GM23248 (cell line): Measurements from ENCODE around the gene MOB1A. TPM values are rescaled to one million over a fixed set of nuclear protein-coding genes. Genes with fewer than 3 reads are reported as not detected.

Experiments used
- DNase-seq: peaks from one replicate; pipeline ENCODE4 v3.0.0-alpha.2; 2015
- H2AFZ ChIP-seq: fragments of 200-600 bp; sonication (generic); 2 replicates; pipeline ENCODE4 v1.6.1; 2016; ENCODE audit warnings: antibody characterized with exemption
- H3F3A ChIP-seq: fragments of 200-600 bp; sonication (generic); 2 replicates; pipeline ENCODE4 v1.6.1; 2016; ENCODE audit warnings: mild to moderate bottlenecking, antibody characterized with exemption, mixed run types; ENCODE audit not compliant: insufficient read depth
- H3K27ac ChIP-seq: fragments of 200-600 bp; sonication (generic); 2 replicates; pipeline ENCODE4 v1.5.1; 2016; ENCODE audit warnings: mild to moderate bottlenecking
- H3K27me3 ChIP-seq: fragments of 200-600 bp; sonication (generic); replicated peaks from 2 replicates; pipeline ENCODE4 v1.6.1; 2016; ENCODE audit warnings: mild to moderate bottlenecking; ENCODE audit not compliant: insufficient read depth
- H3K36me3 ChIP-seq: fragments of 200-600 bp; sonication (generic); 2 replicates; pipeline ENCODE4 v1.6.1; 2016; ENCODE audit warnings: low read depth, mild to moderate bottlenecking
- H3K4me1 ChIP-seq: fragments of 200-600 bp; sonication (generic); 2 replicates; pipeline ENCODE4 v1.6.1; 2016; ENCODE audit warnings: mild to moderate bottlenecking; ENCODE audit not compliant: insufficient read depth
- H3K4me2 ChIP-seq: fragments of 200-600 bp; sonication (generic); one replicate; pipeline ENCODE4 v1.6.1; 2016; ENCODE audit warnings: mild to moderate bottlenecking; ENCODE audit not compliant: unreplicated experiment
- H3K4me3 ChIP-seq: fragments of 200-600 bp; sonication (generic); 2 replicates; pipeline ENCODE4 v1.5.1; 2016; ENCODE audit warnings: mild to moderate bottlenecking
- H3K79me2 ChIP-seq: fragments of 200-600 bp; sonication (generic); 2 replicates; pipeline ENCODE4 v1.6.1; 2016; ENCODE audit warnings: mild to moderate bottlenecking; ENCODE audit not compliant: insufficient read depth
- H3K9ac ChIP-seq: fragments of 200-600 bp; sonication (generic); 2 replicates; pipeline ENCODE4 v1.6.1; 2016; ENCODE audit warnings: mild to moderate bottlenecking
- H3K9me2 ChIP-seq: fragments of 200-600 bp; sonication (generic); 2 replicates; pipeline ENCODE4 v1.6.1; 2016; ENCODE audit warnings: mixed run types, mild to moderate bottlenecking, moderate library complexity; ENCODE audit not compliant: insufficient read depth
- H3K9me3 ChIP-seq: fragments of 200-600 bp; sonication (generic); one replicate; pipeline ENCODE4 v1.6.1; 2017; ENCODE audit warnings: low read depth
- H4K20me1 ChIP-seq: fragments of 200-600 bp; sonication (generic); 2 replicates; pipeline ENCODE4 v1.6.0; 2016; ENCODE audit not compliant: insufficient read depth
- EZH2 ChIP-seq: fragments of 200-600 bp; sonication (generic); IDR thresholded peaks from 2 replicates; pipeline ENCODE4 v1.6.1; 2018; ENCODE audit warnings: antibody characterized with exemption, mild to moderate bottlenecking; ENCODE audit not compliant: insufficient read depth, poor library complexity, severe bottlenecking
- EZH2phosphoT487 ChIP-seq: fragments of 200-600 bp; sonication (generic); IDR thresholded peaks from 2 replicates; pipeline ENCODE4 v1.6.1; 2018; ENCODE audit warnings: antibody characterized with exemption, moderate library complexity, mild to moderate bottlenecking, low read depth; ENCODE audit not compliant: insufficient read depth
- WGBS, 2 experiments: methylation state at CpG; one replicate each; pipeline ENCODE4 v1.1.6; 2015 to 2017; ENCODE audit warnings: low lambda C conversion rate in 2 of 2, low coverage in 1 of 2; ENCODE audit errors: missing lambda C conversion rate in 2 of 2; 5-methylcytosine and 5-hydroxymethylcytosine counted together
- in situ Hi-C: fragments of 300-500 bp; cut with MboI; formaldehyde crosslinking; loops from 2 replicates; pipeline ENCODE4 v1.15.0; 2020
- polyA plus RNA-seq: library from polyadenylated mRNA; unstranded; fragments of >200 nt; fragmentation: Nextera tagmentation; extraction: Ambion mirVana; gene quantifications from 2 replicates; pipeline ENCODE4 v1.2.1, GENCODE V29; 2016
- total RNA-seq: library from RNA; depleted of rRNA; stranded (reverse); fragments of >200 nt; shearing (Covaris generic); gene quantifications from 2 replicates; pipeline ENCODE4 v1.2.3, GENCODE V29; 2014

Gene MOB1A
- total and polyA plus RNA-seq, 2 experiments from 2014 or later, result 92.2 to 120 TPM

- in situ Hi-C loops, result no loop called here
- Histone ChIP-seq H3K36me3 (peaks cover 14% of the 10 kb centered on the region; the same call in 1 of the 2 replicates), H3K9me2 (no peaks in the 10 kb centered on the region), H3K27me3 (no peaks in the 10 kb centered on the region), H3K4me3 (peak within 1 kb of the TSS; percentile 98), H3K79me2 (peaks cover 45% of the 10 kb centered on the region), H3K9me3 (no peaks in the 10 kb centered on the region), H3K4me1 (peaks cover 31% of the 10 kb centered on the region), H3F3A (peaks cover 37% of the 10 kb centered on the region), H2AFZ (peak within 1 kb of the TSS; percentile 72), H3K4me2 (peak within 1 kb of the TSS; percentile 88), H3K27ac (peak within 1 kb of the TSS; percentile 98), H3K9ac (peak within 1 kb of the TSS; percentile 99), H4K20me1 (peaks cover 21% of the 10 kb centered on the region; the same call in 1 of the 2 replicates)
- TF ChIP-seq EZH2phosphoT487 (no peak), EZH2 (no peak)
- WGBS, 2 experiments, result 1% methylated on average over 72 to 78 of the region's 96 CpGs
- peak; percentile 97 for DNase-seq
Measured at GRCh38 chr2:74198461-74199274, 20.0 kb upstream of the MOB1A start, which contains the start of gene MTHFD2. TSS of gene MTHFD2 (plus strand) at chr2:74198615. CDS start at chr2:74198642, 27 bp downstream.

GRCh38 chr2:74198023-74198460 is 19.4 kb upstream of the MOB1A start:
- Histone ChIP-seq H3K27ac (peak overlapping the region; percentile 98), H3K36me3 (peaks cover 13% of the 10 kb centered on the region; the same call in 1 of the 2 replicates), H3F3A (peaks cover 37% of the 10 kb centered on the region), H3K4me2 (peak overlapping the region; percentile 88), H3K9ac (peak overlapping the region; percentile 99), H4K20me1 (peaks cover 21% of the 10 kb centered on the region; the same call in 1 of the 2 replicates), H3K79me2 (peaks cover 39% of the 10 kb centered on the region), H3K4me3 (peak overlapping the region; percentile 98), H3K9me3 (no peaks in the 10 kb centered on the region), H3K4me1 (peaks cover 31% of the 10 kb centered on the region), H3K9me2 (no peaks in the 10 kb centered on the region), H3K27me3 (no peaks in the 10 kb centered on the region), H2AFZ (peak overlapping the region; percentile 72)
- in situ Hi-C loops, result no loop called here
- no peak for TF ChIP-seq EZH2
- no peak for DNase-seq
- 51 to 55% methylated on average over 18 of the region's 18 CpGs for WGBS, 2 experiments

- no peak for TF ChIP-seq EZH2phosphoT487
- TF ChIP-seq EZH2, result no peak
- 53 to 57% methylated on average over 4 of the region's 4 CpGs for WGBS, 2 experiments
- no peaks in the 10 kb centered on the region for H3K9me2 ChIP-seq
- no peak overlapping the region for H3K4me2 ChIP-seq
- H3K36me3 ChIP-seq, result peaks cover 3% of the 10 kb centered on the region; the same call in 1 of the 2 replicates
- peaks cover 26% of the 10 kb centered on the region for H3K4me1 ChIP-seq
- no peak overlapping the region for H3K9ac ChIP-seq
- H3K4me3 ChIP-seq, result no peak overlapping the region
- H3K27me3 ChIP-seq, result no peaks in the 10 kb centered on the region; the same call in 1 of the 2 replicates
- peaks cover 30% of the 10 kb centered on the region for H3F3A ChIP-seq
- DNase-seq, result no peak
- H2AFZ ChIP-seq, result no peak overlapping the region
- peaks cover 29% of the 10 kb centered on the region for H3K79me2 ChIP-seq
- H3K9me3 ChIP-seq, result no peaks in the 10 kb centered on the region
- H3K27ac ChIP-seq, result no peak overlapping the region
- in situ Hi-C loops, result no loop called here
- H4K20me1 ChIP-seq, result peaks cover 16% of the 10 kb centered on the region; the same call in 1 of the 2 replicates
Measured at GRCh38 chr2:74197049-74197448, 18.4 kb upstream of the MOB1A start.

- H3K79me2 ChIP-seq, result peaks cover 6% of the 10 kb centered on the region
- H3K9me2 ChIP-seq, result no peaks in the 10 kb centered on the region
- no peak for DNase-seq
- H4K20me1 ChIP-seq, result no peaks in the 10 kb centered on the region
- peaks cover 4% of the 10 kb centered on the region; the same call in 1 of the 2 replicates for H3K4me1 ChIP-seq
- WGBS, 2 experiments, result 88 to 96% methylated on average over 1 of the region's 1 CpG
- no peak overlapping the region for H2AFZ ChIP-seq
- H3K9me3 ChIP-seq, result no peaks in the 10 kb centered on the region
- no peaks in the 10 kb centered on the region; the same call in 1 of the 2 replicates for H3K27me3 ChIP-seq
- no peaks in the 10 kb centered on the region for H3K36me3 ChIP-seq
- no peak overlapping the region for H3K9ac ChIP-seq
- no peak for TF ChIP-seq EZH2
- TF ChIP-seq EZH2phosphoT487, result no peak
- H3K27ac ChIP-seq, result no peak overlapping the region
- H3K4me2 ChIP-seq, result no peak overlapping the region
- H3F3A ChIP-seq, result peaks cover 9% of the 10 kb centered on the region
- no peak overlapping the region for H3K4me3 ChIP-seq
- in situ Hi-C loops, result no loop called here
Measured at GRCh38 chr2:74194799-74195198, 16.1 kb upstream of the MOB1A start.
